Measurements from ENCODE around the gene SRRM2. TPM values are rescaled to one million over a fixed set of nuclear protein-coding genes. Genes with fewer than 3 reads are reported as not detected.

SRRM2 gene
- total RNA-seq, 1 donor from 2014 or later = 409 TPM

DNA sequence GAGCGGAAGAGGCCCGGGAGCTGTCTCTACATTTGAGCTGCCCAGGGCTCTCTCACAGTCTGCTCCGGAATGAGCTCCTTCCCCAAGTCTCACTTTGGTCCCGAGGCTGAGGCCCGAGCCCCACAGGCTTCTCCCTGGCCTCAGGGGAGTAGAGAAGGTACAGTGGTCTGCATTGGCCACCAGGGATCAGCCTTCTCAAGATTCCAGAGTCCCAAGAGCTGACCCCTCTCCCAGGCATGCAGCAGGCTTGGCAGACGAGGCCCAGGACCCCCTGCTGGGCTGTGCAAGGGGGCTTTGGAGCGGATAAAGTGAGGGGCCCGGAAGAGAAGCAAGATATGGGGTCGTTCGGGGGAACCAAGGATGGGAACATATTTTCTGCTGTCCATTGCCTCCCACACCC, 35.5 kb upstream of the SRRM2 start:
- Histone ChIP-seq H3K27ac (ENCODE audit: low read depth, low read length) (no peak overlapping the region), H3K9me3 (ENCODE audit: insufficient read depth, low read depth, low read length) (no peaks in the 10 kb centered on the region), H3K27me3 (ENCODE audit: insufficient read depth, low read length) (no peaks in the 10 kb centered on the region), H2AFZ (ENCODE audit: low read depth, low read length) (no peak overlapping the region), H3K9ac (ENCODE audit: low read length) (no peak overlapping the region), H3K79me2 (ENCODE audit: insufficient read depth, low read length) (no peaks in the 10 kb centered on the region), H4K20me1 (ENCODE audit: insufficient read depth, low read length) (peaks cover 6% of the 10 kb centered on the region), H3K4me1 (ENCODE audit: insufficient read depth, low read length) (peaks cover 3% of the 10 kb centered on the region), H3K4me3 (ENCODE audit: insufficient read depth, low read depth, low read length) (no peak overlapping the region), H3K4me2 (ENCODE audit: low read length) (no peak overlapping the region), H3K36me3 (ENCODE audit: insufficient read depth, low read length) (no peaks in the 10 kb centered on the region)
- Mint-ChIP-seq H3K27me3 (ENCODE audit: low read depth, unreplicated experiment) (peaks cover 1% of the 10 kb centered on the region), H3K9me3 (ENCODE audit: unreplicated experiment) (no peaks in the 10 kb centered on the region), H3K27ac (ENCODE audit: unreplicated experiment) (no peak overlapping the region), H3K36me3 (ENCODE audit: low read depth, unreplicated experiment) (no peaks in the 10 kb centered on the region), H3K4me3 (ENCODE audit: unreplicated experiment) (no peak overlapping the region), H3K4me1 (ENCODE audit: low read depth, unreplicated experiment) (no peaks in the 10 kb centered on the region)
- FAIRE-seq = no peak
- no peak for TF ChIP-seq EZH2 (IDR thresholded peaks at IDR 0.05; ENCODE audit: insufficient read depth, low read length)
- TF ChIP-seq, protein P1, sequence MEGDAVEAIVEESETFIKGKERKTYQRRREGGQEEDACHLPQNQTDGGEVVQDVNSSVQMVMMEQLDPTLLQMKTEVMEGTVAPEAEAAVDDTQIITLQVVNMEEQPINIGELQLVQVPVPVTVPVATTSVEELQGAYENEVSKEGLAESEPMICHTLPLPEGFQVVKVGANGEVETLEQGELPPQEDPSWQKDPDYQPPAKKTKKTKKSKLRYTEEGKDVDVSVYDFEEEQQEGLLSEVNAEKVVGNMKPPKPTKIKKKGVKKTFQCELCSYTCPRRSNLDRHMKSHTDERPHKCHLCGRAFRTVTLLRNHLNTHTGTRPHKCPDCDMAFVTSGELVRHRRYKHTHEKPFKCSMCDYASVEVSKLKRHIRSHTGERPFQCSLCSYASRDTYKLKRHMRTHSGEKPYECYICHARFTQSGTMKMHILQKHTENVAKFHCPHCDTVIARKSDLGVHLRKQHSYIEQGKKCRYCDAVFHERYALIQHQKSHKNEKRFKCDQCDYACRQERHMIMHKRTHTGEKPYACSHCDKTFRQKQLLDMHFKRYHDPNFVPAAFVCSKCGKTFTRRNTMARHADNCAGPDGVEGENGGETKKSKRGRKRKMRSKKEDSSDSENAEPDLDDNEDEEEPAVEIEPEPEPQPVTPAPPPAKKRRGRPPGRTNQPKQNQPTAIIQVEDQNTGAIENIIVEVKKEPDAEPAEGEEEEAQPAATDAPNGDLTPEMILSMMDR (IDR thresholded peaks at IDR 0.05; ENCODE audit: insufficient read depth, low read depth, low read length) = no peak
- DNase-seq (ENCODE audit: low read depth) = no peak

- H3K9me3 ChIP-seq (ENCODE audit: insufficient read depth, low read depth, low read length) = no peaks in the 10 kb centered on the region
- H3K4me2 ChIP-seq (ENCODE audit: low read length) = no peak overlapping the region
- no peaks in the 10 kb centered on the region for H3K79me2 ChIP-seq (ENCODE audit: insufficient read depth, low read length)
- H3K4me3 ChIP-seq (ENCODE audit: insufficient read depth, low read depth, low read length) = no peak overlapping the region
- Mint-ChIP-seq H3K36me3 (ENCODE audit: low read depth, unreplicated experiment) (no peaks in the 10 kb centered on the region), H3K27me3 (ENCODE audit: low read depth, unreplicated experiment) (peaks cover 1% of the 10 kb centered on the region), H3K9me3 (ENCODE audit: unreplicated experiment) (no peaks in the 10 kb centered on the region), H3K4me3 (ENCODE audit: unreplicated experiment) (no peak overlapping the region), H3K27ac (ENCODE audit: unreplicated experiment) (no peak overlapping the region), H3K4me1 (ENCODE audit: low read depth, unreplicated experiment) (no peaks in the 10 kb centered on the region)
- no peak for TF ChIP-seq EZH2 (IDR thresholded peaks at IDR 0.05; ENCODE audit: insufficient read depth, low read length)
- TF ChIP-seq, protein P1 (IDR thresholded peaks at IDR 0.05; ENCODE audit: insufficient read depth, low read depth, low read length) = no peak
- DNase-seq (ENCODE audit: low read depth) (no peak), FAIRE-seq (no peak)
- no peak overlapping the region for H2AFZ ChIP-seq (ENCODE audit: low read depth, low read length)
- H3K27ac ChIP-seq (ENCODE audit: low read depth, low read length) = no peak overlapping the region
- H3K4me1 ChIP-seq (ENCODE audit: insufficient read depth, low read length) = peaks cover 3% of the 10 kb centered on the region
- H3K27me3 ChIP-seq (ENCODE audit: insufficient read depth, low read length) = no peaks in the 10 kb centered on the region
- H3K36me3 ChIP-seq (ENCODE audit: insufficient read depth, low read length) = no peaks in the 10 kb centered on the region
- H4K20me1 ChIP-seq (ENCODE audit: insufficient read depth, low read length) = peaks cover 6% of the 10 kb centered on the region
- no peak overlapping the region for H3K9ac ChIP-seq (ENCODE audit: low read length)
Observed at GRCh38 chr16:2717383-2718263, 34.8 kb upstream of the SRRM2 start.
